Activated CD8-positive, alpha-beta memory T cell treated with anti-CD3 and anti-CD28 coated beads for 48 hours (primary cell): Measurements from ENCODE around the gene QSER1.
"Not testable (repeated sequence)": the region's sequence is repeated elsewhere in the genome, so short reads cannot be mapped to it uniquely, and the experiment has no call there.

Experiments
- DNase-seq, 3 experiments: peaks; one replicate each; pipeline ENCODE4 v3.0.0-alpha.2; 2020; ENCODE audit warnings: low read depth in 2 of 3, low spot score in 2 of 3

The QSER1 gene

GRCh38 chr11:32892355-32893092 lies at the start of gene QSER1:
TSS of gene QSER1 (plus strand) at chr11:32892811. CDS start at chr11:32893126, 315 bp downstream.
- peak; percentile 19 to 41 (median 34) for DNase-seq

GRCh38 chr11:32843544-32843943 lies 49.1 kb upstream of the QSER1 start:
- DNase-seq = no peak

DNA sequence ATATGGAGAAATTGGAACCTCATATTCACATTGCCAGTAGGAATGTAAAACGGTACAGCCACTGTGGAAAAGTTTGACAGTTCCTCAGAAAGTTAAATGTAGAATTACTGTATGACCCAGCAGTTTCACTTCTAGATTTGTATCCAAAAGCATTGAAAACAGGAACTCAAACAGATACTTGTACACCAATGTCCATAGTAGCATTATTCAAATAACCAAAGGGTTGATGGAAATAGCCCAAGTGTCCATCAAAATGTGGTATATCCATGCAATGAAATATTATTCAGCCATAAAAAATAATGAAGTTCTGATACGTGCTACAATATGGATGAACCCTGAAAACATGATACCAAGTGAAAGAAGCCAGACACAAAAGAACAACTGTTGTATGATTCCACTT lies 45.1 kb upstream of the QSER1 start:
- DNase-seq = no peak

GRCh38 chr11:32849761-32850160 lies 42.9 kb upstream of the QSER1 start:
- no peak for DNase-seq

- DNase-seq = no peak
Measured at GRCh38 chr11:32851251-32851650, 41.4 kb upstream of the QSER1 start.

DNA sequence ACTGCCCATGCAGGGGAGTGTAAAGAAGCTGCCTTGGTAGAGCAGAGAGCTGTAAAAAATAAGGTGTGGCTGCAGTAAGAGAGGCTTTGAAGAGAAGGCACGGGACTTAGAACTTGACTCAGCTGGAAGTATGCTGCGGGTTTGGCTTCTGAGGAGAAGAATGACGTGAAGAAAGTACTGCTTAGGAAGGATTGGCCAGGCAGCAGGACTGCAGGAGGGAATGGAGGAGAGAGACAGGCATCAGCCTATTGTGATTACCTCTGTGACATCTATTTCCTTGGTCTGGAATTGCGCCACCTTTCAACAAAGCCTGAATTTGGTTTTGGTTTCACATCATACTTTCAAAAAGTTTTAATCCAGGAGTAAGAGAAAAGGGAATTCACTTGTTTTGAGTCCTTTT lies 40.4 kb upstream of the QSER1 start:
- no peak for DNase-seq

DNA sequence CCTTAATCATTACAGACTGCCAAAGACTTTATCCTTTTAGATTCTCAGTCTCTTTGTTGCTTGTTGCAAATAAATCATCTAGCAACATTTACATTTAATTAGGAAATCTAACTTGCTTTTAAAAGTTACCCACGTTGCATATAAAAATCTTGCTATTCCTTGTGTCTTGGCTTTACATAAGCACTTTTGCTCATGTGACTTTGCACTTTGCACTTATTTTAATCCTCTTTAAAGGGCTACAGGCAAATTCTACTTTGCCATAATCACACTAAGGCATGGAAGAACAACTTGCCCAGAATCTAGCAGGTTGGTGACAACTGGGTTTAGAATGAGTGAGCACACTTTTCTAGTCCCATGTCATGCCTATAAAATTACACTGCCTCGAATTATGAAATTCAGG lies 37.0 kb upstream of the QSER1 start:
- DNase-seq = no peak

- no peak for DNase-seq
Measured at GRCh38 chr11:32858731-32859130, 33.9 kb upstream of the QSER1 start.

GRCh38 chr11:32861850-32862577 lies 30.6 kb upstream of the QSER1 start:
- no peak for DNase-seq

DNA sequence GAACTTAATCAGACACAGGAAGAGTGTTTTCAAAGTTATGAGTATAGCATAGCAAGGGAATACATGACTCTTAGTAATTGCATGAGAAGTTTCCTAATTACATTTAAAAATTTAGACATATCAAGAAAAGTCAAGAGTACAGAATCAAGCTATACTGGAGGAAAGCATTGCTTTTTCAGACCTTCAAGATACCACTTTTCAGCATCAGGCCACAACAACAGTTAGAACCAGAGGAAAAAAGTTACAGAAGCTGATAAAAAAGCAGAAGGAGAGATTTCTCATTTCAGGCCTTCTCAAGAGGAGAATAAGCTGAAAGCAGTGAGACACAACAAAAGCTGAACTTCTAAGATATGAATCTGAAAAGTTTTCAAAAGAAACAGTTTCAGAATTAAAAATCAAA lies 28.1 kb upstream of the QSER1 start:
- DNase-seq = no peak

GRCh38 chr11:32868752-32869151 lies 23.9 kb upstream of the QSER1 start:
- DNase-seq = not testable (repeated sequence)

GRCh38 chr11:32870676-32871075 lies 21.9 kb upstream of the QSER1 start:
- no peak for DNase-seq

GRCh38 chr11:32874132-32874531 lies 18.5 kb upstream of the QSER1 start:
- DNase-seq = no peak

DNA sequence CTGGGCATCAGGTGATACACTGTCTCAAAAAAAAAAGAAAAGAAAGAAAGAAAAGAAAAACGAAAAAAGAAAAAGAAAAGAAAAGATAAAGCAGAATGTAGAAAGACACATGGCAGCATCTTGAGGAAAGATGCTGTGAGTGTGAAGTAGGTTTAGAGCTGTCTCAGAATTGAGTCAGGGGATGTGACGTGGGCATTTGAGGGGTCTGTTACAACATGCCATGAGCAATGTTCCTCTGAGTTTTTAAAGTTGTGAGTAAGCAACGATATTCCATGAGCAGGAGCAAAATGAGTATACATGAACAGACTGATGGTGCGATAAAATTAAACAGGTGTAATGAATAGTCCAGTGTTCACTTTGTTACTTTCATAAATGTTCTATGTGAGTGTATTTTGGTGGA lies 11.3 kb upstream of the QSER1 start:
- no peak for DNase-seq

GRCh38 chr11:32883421-32883820 lies 9.2 kb upstream of the QSER1 start:
- no peak for DNase-seq

- DNase-seq = no peak
Measured at GRCh38 chr11:32884023-32884422, 8.6 kb upstream of the QSER1 start.

DNA sequence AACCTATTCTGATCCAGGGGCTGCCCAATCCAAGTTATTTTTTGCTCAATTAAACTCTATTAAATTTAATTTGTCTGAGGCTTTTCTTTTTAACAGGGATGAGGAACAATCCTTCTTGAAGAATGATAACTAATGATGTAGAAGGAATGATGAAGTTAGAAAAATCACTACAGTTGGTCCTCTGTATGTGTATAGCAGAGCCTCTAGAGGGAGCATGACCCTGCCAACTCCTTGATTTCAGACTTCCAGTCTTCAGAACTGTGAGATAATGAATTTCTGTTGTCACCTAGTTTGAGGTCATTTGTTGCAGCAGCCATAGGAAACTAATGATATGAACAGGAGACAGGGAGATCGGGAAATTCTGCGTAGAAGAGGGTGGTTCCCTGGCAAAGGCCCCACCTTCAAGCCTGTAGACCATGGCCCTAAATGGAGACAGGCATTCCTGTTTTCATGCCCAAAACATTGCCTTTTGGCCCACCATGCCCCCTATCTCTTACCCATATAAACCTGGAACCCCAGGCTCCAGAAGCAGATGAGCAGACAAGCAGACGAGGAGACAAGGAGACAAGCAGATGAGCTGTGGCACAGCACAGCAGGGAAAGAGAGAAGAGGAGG lies 7.7 kb upstream of the QSER1 start:
- no peak for DNase-seq

DNA sequence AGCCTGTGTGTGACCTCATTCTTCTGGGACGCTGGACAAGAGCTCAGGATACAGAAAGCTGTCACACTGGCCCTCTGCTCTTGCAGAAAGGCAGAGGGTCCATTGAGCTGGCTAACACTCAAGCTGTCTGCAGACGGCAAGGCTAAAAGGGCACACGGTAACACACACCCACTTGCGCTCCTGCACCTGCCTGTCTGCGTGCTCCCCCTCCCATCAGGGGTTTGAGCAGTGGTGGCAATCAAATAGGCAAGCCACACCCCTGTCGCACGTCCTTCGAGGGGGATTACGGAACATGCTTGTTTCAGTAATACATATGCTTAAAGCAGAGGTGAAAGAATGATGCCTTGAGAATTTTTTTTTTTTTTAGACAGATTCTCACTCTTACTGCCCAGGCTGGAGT lies 7.1 kb upstream of the QSER1 start:
- DNase-seq = no peak

DNA sequence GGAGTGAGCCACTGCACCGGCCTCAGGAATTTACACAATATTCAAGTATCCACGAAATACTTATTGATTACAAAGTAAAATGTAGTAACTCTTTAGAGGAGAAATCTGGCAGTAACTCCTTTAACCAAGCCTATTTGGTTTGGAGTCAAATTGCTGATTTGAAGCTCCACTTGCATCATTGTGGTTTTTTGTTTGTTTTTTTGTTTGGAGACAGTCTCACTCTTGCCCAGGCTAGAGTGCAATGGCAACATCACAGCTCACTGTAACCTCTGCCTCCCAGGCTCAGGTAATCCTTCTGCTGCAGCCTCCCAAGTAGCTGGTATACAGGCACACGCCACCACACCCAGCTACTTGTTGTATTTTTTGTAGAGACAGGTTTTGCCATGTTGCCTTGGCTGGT lies 6.4 kb upstream of the QSER1 start:
- DNase-seq = no peak

GRCh38 chr11:32887707-32888383 lies 4.8 kb upstream of the QSER1 start:
- not testable (repeated sequence) for DNase-seq

DNA sequence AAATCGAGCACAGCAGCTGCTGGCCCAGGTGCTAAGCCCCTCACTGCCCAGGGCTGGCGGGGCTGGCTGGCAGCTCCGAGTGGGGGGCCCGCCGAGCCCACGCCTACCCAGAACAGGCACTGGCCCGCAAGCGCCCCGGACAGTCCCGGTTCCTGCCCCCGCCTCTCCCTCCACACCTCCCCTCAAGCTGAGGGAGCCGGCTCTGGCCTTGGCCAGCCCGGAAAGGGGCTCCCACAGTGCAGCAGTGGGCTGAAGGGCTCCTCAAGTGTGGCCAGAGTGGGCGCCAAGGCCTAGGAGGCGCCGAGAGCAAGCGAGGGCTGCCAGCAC lies 4.3 kb upstream of the QSER1 start:
- DNase-seq = not testable (repeated sequence)

- no peak for DNase-seq
Measured at GRCh38 chr11:32888805-32889204, 3.8 kb upstream of the QSER1 start.
